Suprapubic skin (tissue), 4 donors: Measurements from ENCODE around the gene SYTL1. TPM values are rescaled to one million over a fixed set of nuclear protein-coding genes. Genes with fewer than 3 reads are reported as not detected.

Experiments
- DNase-seq, 2 donors: peaks; one replicate each; pipeline ENCODE4 v3.0.0-alpha.2; 2019; ENCODE audit warnings: low spot score in 2 of 2
- H3K27ac ChIP-seq: fragments of 200-600 bp; sonication (generic); one replicate; pipeline ENCODE4 v1.5.1; 2019
- H3K27me3 ChIP-seq: fragments of 200-600 bp; sonication (generic); one replicate; pipeline ENCODE4 v1.5.1; 2019
- H3K36me3 ChIP-seq: fragments of 200-600 bp; sonication (generic); one replicate; pipeline ENCODE4 v1.5.1; 2019
- H3K4me1 ChIP-seq: fragments of 200-600 bp; sonication (generic); one replicate; pipeline ENCODE4 v1.5.1; 2019
- H3K4me3 ChIP-seq: fragments of 200-600 bp; sonication (generic); one replicate; pipeline ENCODE4 v1.5.1; 2019; ENCODE audit warnings: mild to moderate bottlenecking
- H3K9me3 ChIP-seq: fragments of 200-600 bp; sonication (generic); one replicate; pipeline ENCODE4 v1.5.1; 2019
- CTCF ChIP-seq, 2 donors: fragments of 200-600 bp in 1 of 2; fragments of 450-650 bp in 1 of 2; sonication (generic) in 1 of 2; IDR thresholded peaks; one replicate each; pipeline ENCODE4 v1.5.1; 2016 to 2019; ENCODE audit warnings: antibody characterized with exemption in 2 of 2, mild to moderate bottlenecking in 1 of 2, moderate library complexity in 1 of 2
- EP300 ChIP-seq: sonication (generic); formaldehyde crosslinking; IDR thresholded peaks from one replicate; pipeline ENCODE4 v1.6.1; 2017; ENCODE audit warnings: antibody characterized with exemption
- POLR2A ChIP-seq, 2 donors: fragments of 450-650 bp; IDR thresholded peaks; one replicate each; pipeline ENCODE4 v1.6.1; 2017; ENCODE audit warnings: antibody characterized with exemption in 2 of 2, mild to moderate bottlenecking in 2 of 2, moderate library complexity in 2 of 2
- POLR2AphosphoS5 ChIP-seq, 3 donors: sonication (generic); formaldehyde crosslinking; IDR thresholded peaks; one replicate each; pipeline ENCODE4 v1.6.1; 2017; ENCODE audit warnings: antibody characterized with exemption in 3 of 3
- WGBS: methylation state at CpG from one replicate; pipeline ENCODE4 v1.1.5; 2018; 5-methylcytosine and 5-hydroxymethylcytosine counted together
- total RNA-seq, 4 donors: library from RNA; depleted of rRNA; stranded (reverse); fragments of >200 nt; gene quantifications; one replicate each; pipeline ENCODE4 v1.1.0, GENCODE V29; 2016

Gene SYTL1
- total RNA-seq, 4 donors from 2014 or later: 142 to 176 (median 168) TPM

DNA sequence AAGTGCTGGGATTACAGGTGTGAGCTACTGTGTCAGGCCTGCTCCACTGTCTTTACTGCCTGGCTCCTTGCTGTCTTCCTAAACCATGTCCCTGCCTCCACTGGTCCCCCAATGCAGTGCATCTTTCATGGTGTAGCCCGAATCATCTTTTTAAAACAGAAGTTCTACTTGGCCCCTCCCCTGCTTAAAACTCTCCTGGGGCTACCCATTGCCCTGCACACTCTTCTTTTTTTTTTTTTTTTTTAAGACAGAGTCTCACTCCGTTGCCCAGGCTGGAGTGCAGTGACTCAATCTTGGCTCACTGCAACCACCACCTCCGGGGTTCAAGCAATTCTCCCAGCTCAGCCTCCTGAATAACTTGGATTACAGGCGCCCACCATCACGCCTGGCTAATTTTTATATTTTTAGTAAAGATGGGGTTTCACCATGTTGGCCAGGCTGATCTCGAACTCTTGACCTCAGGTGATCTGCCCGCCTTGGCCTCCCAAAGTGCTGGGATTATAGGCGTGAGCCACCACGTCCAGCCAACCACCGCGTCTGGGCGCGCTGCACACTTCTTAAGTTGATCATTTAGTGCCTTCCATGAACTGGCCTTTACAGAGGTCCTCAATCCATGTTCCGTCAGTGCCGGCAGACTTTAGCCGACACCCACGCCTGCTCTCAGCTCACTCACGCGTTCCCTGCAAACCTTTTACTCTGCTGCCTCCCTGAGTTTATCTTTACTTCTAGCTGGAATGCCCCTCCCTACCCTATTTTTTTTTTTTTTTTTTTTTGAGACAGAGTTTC lies 30.4 kb downstream of the SYTL1 start:
- H3K36me3 ChIP-seq: no peaks in the 10 kb centered on the region
- no peaks in the 10 kb centered on the region for H3K9me3 ChIP-seq
- DNase-seq: no peak
- no peaks in the 10 kb centered on the region for H3K27me3 ChIP-seq
- H3K4me1 ChIP-seq: peaks cover 40% of the 10 kb centered on the region
- TF ChIP-seq CTCF (IDR thresholded peaks at IDR 0.05): no peak
- no peak overlapping the region for H3K27ac ChIP-seq
- no peak overlapping the region for H3K4me3 ChIP-seq
- 65% methylated on average over 19 of the region's 19 CpGs for WGBS

- WGBS: 67% methylated on average over 7 of the region's 11 CpGs
- H3K4me1 ChIP-seq: peaks cover 35% of the 10 kb centered on the region
- peak in 1 of 2 donors; percentile 63 for DNase-seq
- TF ChIP-seq EP300 (no peak), POLR2AphosphoS5 (IDR thresholded peaks at IDR 0.05) (no peak), POLR2A (IDR thresholded peaks at IDR 0.05) (no peak), CTCF (IDR thresholded peaks at IDR 0.05) (no peak)
- H3K4me3 ChIP-seq: no peak overlapping the region
- H3K27ac ChIP-seq: no peak overlapping the region
- H3K9me3 ChIP-seq: no peaks in the 10 kb centered on the region
- no peaks in the 10 kb centered on the region for H3K36me3 ChIP-seq
- H3K27me3 ChIP-seq: no peaks in the 10 kb centered on the region
Measured at GRCh38 chr1:27372808-27373690, 31.2 kb downstream of the SYTL1 start.

- DNase-seq: no peak
- Histone ChIP-seq H3K27me3 (no peaks in the 10 kb centered on the region), H3K4me3 (no peak within 1 kb of the TSS), H3K9me3 (no peaks in the 10 kb centered on the region), H3K27ac (no peak within 1 kb of the TSS), H3K36me3 (no peaks in the 10 kb centered on the region), H3K4me1 (peaks cover 35% of the 10 kb centered on the region)
- TF ChIP-seq EP300 (no peak), POLR2AphosphoS5 (IDR thresholded peaks at IDR 0.05) (no peak), POLR2A (IDR thresholded peaks at IDR 0.05) (no peak), CTCF (IDR thresholded peaks at IDR 0.05) (no peak)
- 85% methylated on average over 4 of the region's 4 CpGs for WGBS
Measured at GRCh38 chr1:27374362-27375086, 32.7 kb downstream of the SYTL1 start, which contains the start of gene FCN3. Gene FCN3 (minus strand): TSS chr1:27374824. CDS start chr1:27374818, 6 bp downstream.

DNA sequence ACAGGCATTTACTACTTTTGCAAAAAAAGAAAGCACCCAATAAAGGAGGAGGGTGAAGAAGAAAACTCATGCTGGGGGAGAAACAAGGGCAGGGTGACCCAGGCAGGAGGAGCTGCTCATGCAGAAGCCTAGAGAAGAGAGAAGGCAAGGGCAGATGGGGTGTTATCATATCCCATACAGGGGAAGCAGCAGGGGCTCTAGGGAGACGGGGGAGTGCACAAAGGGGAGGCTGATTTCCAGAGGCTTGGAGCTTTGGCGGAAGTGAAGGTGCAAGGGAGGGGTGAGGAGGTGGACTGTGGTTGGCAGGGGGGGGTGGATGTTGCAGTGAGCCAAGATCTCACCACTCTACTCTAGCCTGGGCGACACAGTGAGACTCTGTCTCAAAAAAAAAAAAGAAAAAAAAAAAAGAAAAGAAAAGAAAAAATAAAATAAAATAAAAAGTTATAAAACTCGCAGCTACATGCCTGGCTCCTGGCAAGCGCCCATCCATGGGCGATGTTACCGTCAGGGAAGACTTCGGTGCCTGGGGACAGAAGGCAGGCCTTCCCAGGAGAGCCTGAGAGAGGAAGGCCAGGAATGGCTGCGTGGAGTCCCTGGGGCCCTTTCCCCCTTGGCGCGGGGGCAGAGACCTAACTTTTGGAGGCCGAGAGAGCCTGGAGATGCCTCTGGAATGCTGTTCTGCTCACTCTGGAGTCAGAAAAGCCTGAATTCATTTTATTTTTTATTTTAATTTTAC lies 36.1 kb downstream of the SYTL1 start:
- Histone ChIP-seq H3K4me3 (no peak overlapping the region), H3K27me3 (no peaks in the 10 kb centered on the region), H3K9me3 (no peaks in the 10 kb centered on the region), H3K36me3 (no peaks in the 10 kb centered on the region), H3K27ac (no peak overlapping the region), H3K4me1 (peaks cover 60% of the 10 kb centered on the region)
- DNase-seq: no peak
- WGBS: 36% methylated on average over 12 of the region's 12 CpGs
- TF ChIP-seq EP300 (no peak), POLR2AphosphoS5 (IDR thresholded peaks at IDR 0.05) (no peak), CTCF (IDR thresholded peaks at IDR 0.05) (no peak), POLR2A (IDR thresholded peaks at IDR 0.05) (no peak)
